AG04449 (cell line): ENCODE data around the gene DHCR7.

Experiments used
- CTCF ChIA-PET: fragments of 350-600 bp; formaldehyde crosslinking; extraction: SDS; loops from one replicate; lab custom pipeline; 2021; ENCODE audit warnings: antibody characterized with exemption; lab: Yijun Ruan, JAX
- POLR2A ChIA-PET: fragments of 400-600, 350-600 bp; formaldehyde crosslinking; extraction: SDS; loops from one replicate; lab custom pipeline; 2020; ENCODE audit warnings: antibody characterized with exemption, inconsistent platforms; lab: Yijun Ruan, JAX
- DNase-seq: peaks from one replicate; pipeline ENCODE4 v3.0.0-alpha.2; 2010; ENCODE audit warnings: low read depth, low spot score
- H3K4me3 ChIP-seq: 2 replicates; pipeline ENCODE4 v1.5.1; 2011; ENCODE audit warnings: low read depth, mild to moderate bottlenecking, control low read depth, low read length
- TF ChIP-seq, protein P1 (sequence below): IDR thresholded peaks from one replicate; pipeline ENCODE4 v1.5.1; 2011; ENCODE audit warnings: mild to moderate bottlenecking, moderate library complexity, low read length, control low read depth, inconsistent platforms; ENCODE audit not compliant: insufficient read depth; ENCODE audit errors: missing control alignments

DHCR7 gene

DNA sequence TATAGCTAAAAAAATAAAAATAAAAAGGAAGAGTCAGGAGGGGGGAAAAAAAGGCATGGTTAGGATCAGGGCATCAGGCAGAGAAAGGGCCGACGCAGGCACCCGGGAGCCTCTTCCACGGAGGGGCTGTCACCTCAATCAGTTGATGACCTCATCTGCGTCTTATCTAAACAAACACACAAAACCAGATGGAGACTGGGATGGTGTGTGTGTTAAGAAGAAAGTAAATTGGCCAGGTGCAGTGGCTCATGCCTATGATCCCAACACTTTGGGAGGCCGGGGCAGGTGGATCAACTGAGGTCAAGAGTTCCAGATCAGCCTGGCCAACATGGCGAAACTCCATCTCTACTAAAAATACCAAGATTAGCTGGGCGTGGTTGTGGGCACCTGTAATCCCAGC lies 63.6 kb downstream of the DHCR7 start:
- POLR2A ChIA-PET, result no interaction called here

More for the DNA sequence above, 63.6 kb downstream of the DHCR7 start:
- CTCF ChIA-PET, result no interaction called here
- no peak overlapping the region for H3K4me3 ChIP-seq
- TF ChIP-seq, protein P1, sequence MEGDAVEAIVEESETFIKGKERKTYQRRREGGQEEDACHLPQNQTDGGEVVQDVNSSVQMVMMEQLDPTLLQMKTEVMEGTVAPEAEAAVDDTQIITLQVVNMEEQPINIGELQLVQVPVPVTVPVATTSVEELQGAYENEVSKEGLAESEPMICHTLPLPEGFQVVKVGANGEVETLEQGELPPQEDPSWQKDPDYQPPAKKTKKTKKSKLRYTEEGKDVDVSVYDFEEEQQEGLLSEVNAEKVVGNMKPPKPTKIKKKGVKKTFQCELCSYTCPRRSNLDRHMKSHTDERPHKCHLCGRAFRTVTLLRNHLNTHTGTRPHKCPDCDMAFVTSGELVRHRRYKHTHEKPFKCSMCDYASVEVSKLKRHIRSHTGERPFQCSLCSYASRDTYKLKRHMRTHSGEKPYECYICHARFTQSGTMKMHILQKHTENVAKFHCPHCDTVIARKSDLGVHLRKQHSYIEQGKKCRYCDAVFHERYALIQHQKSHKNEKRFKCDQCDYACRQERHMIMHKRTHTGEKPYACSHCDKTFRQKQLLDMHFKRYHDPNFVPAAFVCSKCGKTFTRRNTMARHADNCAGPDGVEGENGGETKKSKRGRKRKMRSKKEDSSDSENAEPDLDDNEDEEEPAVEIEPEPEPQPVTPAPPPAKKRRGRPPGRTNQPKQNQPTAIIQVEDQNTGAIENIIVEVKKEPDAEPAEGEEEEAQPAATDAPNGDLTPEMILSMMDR, result no peak
- DNase-seq, result no peak
